ENCODE data around the gene AUTS2.

- TF ChIP-seq, protein P1, sequence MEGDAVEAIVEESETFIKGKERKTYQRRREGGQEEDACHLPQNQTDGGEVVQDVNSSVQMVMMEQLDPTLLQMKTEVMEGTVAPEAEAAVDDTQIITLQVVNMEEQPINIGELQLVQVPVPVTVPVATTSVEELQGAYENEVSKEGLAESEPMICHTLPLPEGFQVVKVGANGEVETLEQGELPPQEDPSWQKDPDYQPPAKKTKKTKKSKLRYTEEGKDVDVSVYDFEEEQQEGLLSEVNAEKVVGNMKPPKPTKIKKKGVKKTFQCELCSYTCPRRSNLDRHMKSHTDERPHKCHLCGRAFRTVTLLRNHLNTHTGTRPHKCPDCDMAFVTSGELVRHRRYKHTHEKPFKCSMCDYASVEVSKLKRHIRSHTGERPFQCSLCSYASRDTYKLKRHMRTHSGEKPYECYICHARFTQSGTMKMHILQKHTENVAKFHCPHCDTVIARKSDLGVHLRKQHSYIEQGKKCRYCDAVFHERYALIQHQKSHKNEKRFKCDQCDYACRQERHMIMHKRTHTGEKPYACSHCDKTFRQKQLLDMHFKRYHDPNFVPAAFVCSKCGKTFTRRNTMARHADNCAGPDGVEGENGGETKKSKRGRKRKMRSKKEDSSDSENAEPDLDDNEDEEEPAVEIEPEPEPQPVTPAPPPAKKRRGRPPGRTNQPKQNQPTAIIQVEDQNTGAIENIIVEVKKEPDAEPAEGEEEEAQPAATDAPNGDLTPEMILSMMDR (IDR thresholded peaks at IDR 0.05; ENCODE audit: low read length), result no peak; the same call in 1 of the 2 replicates
- no peak for TF ChIP-seq EZH2 (IDR thresholded peaks at IDR 0.05; ENCODE audit: borderline replicate concordance, low read length)
These were observed 93.5 kb downstream of the AUTS2 start for GRCh38 chr7:69691734-69692133.

Data from OCI-LY1 (cell line).